Motor neuron (in vitro differentiated cells): Measurements from ENCODE around the gene PKD1L1. TPM values are rescaled to one million over a fixed set of nuclear protein-coding genes. Genes with fewer than 3 reads are reported as not detected.

Source experiments
- ATAC-seq, 8 experiments: fragments of 200-7000 bp; cut with Tn5 transposase; replicated peaks in 6 of 8; 2 replicates each; pipeline ENCODE4 v1.8.0; 2021; ENCODE audit warnings: mild to moderate bottlenecking in 8 of 8, moderate library complexity in 8 of 8
- H3K27ac ChIP-seq, 2 donors: fragments of 250-450 bp; sonication (Bioruptor Pico); 2 replicates each; pipeline ENCODE4 v1.9.0; 2021; ENCODE audit warnings: antibody characterized with exemption in 2 of 2, mild to moderate bottlenecking in 2 of 2, moderate library complexity in 1 of 2
- H3K4me1 ChIP-seq, 2 donors: fragments of 250-450 bp; sonication (Bioruptor Pico); replicated peaks in 1 of 2; 2 replicates each; pipeline ENCODE4 v1.6.1; 2021; ENCODE audit warnings: antibody characterized with exemption in 2 of 2, mild to moderate bottlenecking in 2 of 2, moderate library complexity in 1 of 2
- H3K4me3 ChIP-seq, 5 donors: fragments of 250-450 bp; sonication (Bioruptor Pico); 2 replicates each; pipeline ENCODE4 v1.9.0; 2021; ENCODE audit warnings: antibody characterized with exemption in 5 of 5, mild to moderate bottlenecking in 5 of 5, moderate library complexity in 4 of 5
- WGBS, 10 experiments: fragments of 450-650 bp; shearing (Covaris generic); methylation state at CpG; one replicate each; pipeline ENCODE4 v1.0.0; 2022; 5-methylcytosine and 5-hydroxymethylcytosine counted together
- in situ Hi-C, 9 experiments: fragments of 400-800 bp; cut with MboI; loops; one replicate each; pipeline ENCODE4 v1.15.0; 2021; ENCODE audit warnings: low sequenced_read_pairs in 9 of 9, low pct_unique_long_range_greater_than_20kb in 2 of 9; ENCODE audit not compliant: unreplicated experiment in 9 of 9
- total RNA-seq, 8 experiments: library from RNA; unstranded; fragments of 300-600 nt; gene quantifications; 2 replicates each; pipeline versions ENCODE4 v1.2.3 to v1.2.4, GENCODE V29; 2022

Gene PKD1L1
- total RNA-seq, 8 experiments from 2014 or later, result 0.09 to 1.6 (median 0.32) TPM; not detected in 1

GRCh38 chr7:47735431-47736345, 212.6 kb downstream of the PKD1L1 start:
- in situ Hi-C loops, result no loop called here

DNA sequence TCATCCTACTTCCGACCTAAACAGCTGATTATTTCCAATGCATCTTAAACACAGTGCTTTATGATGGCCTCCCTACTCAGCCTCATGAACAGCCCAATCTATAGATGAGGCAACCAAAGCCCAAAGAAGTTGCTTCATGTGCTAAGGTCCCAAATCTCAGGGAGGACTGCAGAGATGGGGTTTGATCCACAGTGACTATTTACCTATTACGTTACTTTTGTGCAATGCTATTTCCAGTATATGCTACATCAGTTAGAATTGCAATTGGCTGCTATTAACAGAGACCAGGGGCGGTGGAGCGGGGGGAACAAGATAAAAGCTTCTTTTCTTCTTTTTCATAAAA, 213.3 kb downstream of the PKD1L1 start:
- 38 to 100% (median 87%) methylated on average over 1 to 4 of the region's 4 CpGs; no CpG with 5 or more reads in 1 of the 10 experiments for WGBS, 10 experiments
- in situ Hi-C loops, result no loop called here
- H3K4me1 ChIP-seq, result peaks cover 0 to 4% of the 10 kb centered on the region in 2 donors
- H3K4me3 ChIP-seq, result no peak overlapping the region
- ATAC-seq, result no peak
- H3K27ac ChIP-seq, result no peak overlapping the region

More at GRCh38 chr7:47735431-47736345, 212.6 kb downstream of the PKD1L1 start:
- 71 to 100% (median 86%) methylated on average over 1 to 6 of the region's 6 CpGs; no CpG with 5 or more reads in 3 of the 10 experiments for WGBS, 10 experiments
- no peak overlapping the region for H3K4me3 ChIP-seq
- no peak overlapping the region for H3K27ac ChIP-seq
- no peak for ATAC-seq
- peaks cover 0 to 4% of the 10 kb centered on the region in 2 donors for H3K4me1 ChIP-seq

GRCh38 chr7:47734287-47734948, 213.8 kb downstream of the PKD1L1 start:
- peaks cover 0 to under 1% of the 10 kb centered on the region in 2 donors for H3K4me1 ChIP-seq
- H3K4me3 ChIP-seq, result no peak overlapping the region
- ATAC-seq, result no peak
- 73 to 100% (median 88%) methylated on average over 1 to 9 of the region's 11 CpGs; no CpG with 5 or more reads in 2 of the 10 experiments for WGBS, 10 experiments
- in situ Hi-C loops, result no loop called here
- no peak overlapping the region for H3K27ac ChIP-seq

DNA sequence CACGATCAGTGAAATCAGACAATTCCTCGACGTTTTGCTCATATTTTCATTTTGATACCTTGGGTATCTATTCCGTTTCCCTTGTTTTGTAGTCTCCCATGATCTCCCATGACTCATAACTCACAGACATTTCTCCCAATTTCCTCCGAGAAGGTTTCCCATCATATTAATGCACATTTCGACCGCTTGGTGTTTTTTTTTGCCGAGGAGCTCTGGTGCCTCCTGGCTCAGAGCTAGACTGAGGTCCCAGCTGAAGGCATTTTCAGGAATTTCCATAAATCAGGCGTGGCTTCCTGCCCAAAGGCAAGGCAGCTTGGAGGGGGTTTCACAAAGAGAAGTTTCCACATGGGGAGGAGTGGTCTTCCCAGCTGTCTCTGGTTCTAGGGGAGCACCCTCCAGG, 218.1 kb downstream of the PKD1L1 start:
- in situ Hi-C loops, result no loop called here
- 0 to 100% (median 85%) methylated on average over 1 to 8 of the region's 9 CpGs; no CpG with 5 or more reads in 4 of the 10 experiments for WGBS, 10 experiments
- no peak overlapping the region for H3K27ac ChIP-seq
- ATAC-seq, result peak in 3 of 8 experiments; percentile 54 to 98 (median 79)
- no peak overlapping the region for H3K4me3 ChIP-seq
- H3K4me1 ChIP-seq, result peaks cover 2 to 6% of the 10 kb centered on the region in 2 donors

DNA sequence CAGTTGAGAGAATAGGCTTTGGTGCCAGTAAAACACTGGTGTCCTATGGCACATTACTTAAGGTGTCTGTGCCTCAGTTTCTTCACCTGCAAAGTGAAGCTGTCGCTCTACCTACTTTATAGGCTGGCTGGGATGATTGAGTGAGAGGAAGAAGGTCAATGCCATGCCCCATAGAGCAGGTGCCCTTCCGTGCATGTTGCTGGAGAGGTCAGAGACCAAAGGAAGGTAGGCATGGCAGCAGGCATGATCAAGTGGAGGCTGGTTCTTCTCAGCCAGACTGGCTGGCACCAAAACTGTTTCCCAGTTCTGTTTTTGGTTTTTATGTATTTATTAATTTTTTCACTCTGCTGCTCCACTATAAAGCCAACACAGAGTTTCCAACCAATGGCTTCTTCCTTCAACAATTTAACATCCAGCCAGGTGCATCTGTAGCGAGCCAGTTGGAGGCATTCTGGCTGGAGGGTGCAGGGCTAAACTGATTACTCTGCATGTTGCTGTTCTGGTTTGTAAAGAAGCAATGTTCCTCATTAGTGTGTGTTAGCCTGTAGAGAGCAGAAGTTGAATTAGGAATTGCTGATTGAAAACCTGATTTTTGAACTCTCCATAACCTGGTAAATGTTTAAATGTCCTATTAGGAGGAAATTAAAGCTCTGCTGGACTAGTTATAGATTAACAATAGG, 222.1 kb downstream of the PKD1L1 start:
- Histone ChIP-seq H3K4me3 (no peak overlapping the region), H3K4me1 (peaks cover 9 to 17% of the 10 kb centered on the region in 2 donors), H3K27ac (no peak overlapping the region)
- 78 to 100% (median 92%) methylated on average over 1 to 3 of the region's 3 CpGs; no CpG with 5 or more reads in 4 of the 10 experiments for WGBS, 10 experiments
- in situ Hi-C loops, result no loop called here
- no peak for ATAC-seq

GRCh38 chr7:47725031-47725780, 223.1 kb downstream of the PKD1L1 start:
- H3K4me1 ChIP-seq, result peaks cover 17 to 27% of the 10 kb centered on the region in 2 donors
- WGBS, 10 experiments, result 40 to 100% (median 93%) methylated on average over 1 to 3 of the region's 4 CpGs; no CpG with 5 or more reads in 3 of the 10 experiments
- in situ Hi-C loops, result no loop called here
- H3K27ac ChIP-seq, result peak overlapping the region in 1 of 2 donors; percentile 16
- no peak overlapping the region for H3K4me3 ChIP-seq
- peak in 1 of 8 experiments; percentile 13 for ATAC-seq

Other genes starting within 250 kb of the PKD1L1 start
- 10 to 100 TPM; 11.1 to 27.4 (median 20.3) TPM for gene HUS1, start 31.1 kb upstream of the PKD1L1 start, total RNA-seq
- gene SUN3, start 80.6 kb upstream of the PKD1L1 start, total RNA-seq, result 1 to 10 TPM in 1 of 8 experiments, not detected in 7; 1.6 TPM
- 1 to 10 TPM in 1 of 8 experiments, under 1 TPM in 3, not detected in 4; 0.22 to 9.1 (median 0.42) TPM for gene C7orf57, start 87.1 kb upstream of the PKD1L1 start, total RNA-seq
- gene UPP1, start 140.8 kb upstream of the PKD1L1 start, total RNA-seq, result 10 to 100 TPM in 7 of 8 experiments, 1 to 10 TPM in 1; 3.1 to 93.0 (median 26.4) TPM
- 10 to 100 TPM in 2 of 8 experiments, 1 to 10 TPM in 2, under 1 TPM in 4; 0.16 to 89.0 (median 1.0) TPM for gene ABCA13, start 223.0 kb upstream of the PKD1L1 start, total RNA-seq